ENCODE measurements around the gene C11orf98. TPM values are rescaled to one million over a fixed set of nuclear protein-coding genes. Genes with fewer than 3 reads are reported as not detected.

Gene C11orf98
- total and polyA plus RNA-seq, 2 of the 13 experiments (the other 11 are each of a cell fraction or from before 2014, with no cell fraction given) = 30.4 to 91.8 TPM

DNA sequence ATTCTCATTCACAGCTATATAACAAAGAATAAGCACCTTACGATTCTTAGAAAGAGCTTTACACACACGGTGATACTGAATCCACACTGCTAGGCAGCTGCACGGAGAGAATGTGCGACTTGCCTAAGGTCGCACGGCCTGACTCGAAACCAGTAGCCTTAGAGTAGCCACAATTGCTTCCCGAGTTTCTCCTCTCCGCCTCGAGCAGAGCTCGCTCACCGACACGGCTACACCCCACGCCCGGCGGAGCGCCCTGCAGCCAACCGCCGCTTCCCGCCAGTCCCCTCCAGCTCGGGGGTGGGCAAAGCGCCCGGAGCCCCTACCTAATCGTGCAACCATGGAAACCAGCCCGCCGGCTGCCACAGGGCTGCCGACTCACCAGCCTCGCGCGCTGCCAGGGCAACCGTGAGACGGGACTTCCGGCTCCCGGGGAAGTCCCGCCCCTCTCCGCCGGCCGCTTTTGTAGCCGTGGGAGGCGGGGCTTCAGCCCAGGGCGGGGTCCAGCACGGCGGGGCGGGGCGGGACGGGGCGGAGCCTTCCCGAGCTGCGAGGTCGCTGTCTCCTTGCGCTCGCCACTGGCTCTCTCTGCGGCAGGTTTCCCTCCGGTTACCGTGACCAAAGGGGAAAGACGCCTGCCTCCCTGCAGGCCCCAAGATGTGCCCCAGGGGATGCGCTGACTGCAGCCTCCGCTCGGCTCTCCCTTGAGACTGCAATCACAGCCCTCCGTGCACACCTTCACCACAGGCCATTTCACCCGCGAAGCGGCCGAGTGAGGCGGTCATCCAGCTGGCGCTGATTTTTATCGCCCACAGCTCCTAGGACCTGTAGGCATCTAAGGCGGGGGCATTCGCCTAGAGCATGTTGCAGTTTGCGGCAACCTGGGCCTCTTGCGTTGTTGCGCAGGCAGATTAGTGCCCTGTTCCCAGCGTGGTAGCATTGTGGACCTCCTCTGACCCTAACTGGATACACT is 41.2 kb upstream of the C11orf98 start (continued):
- no peak for TF ChIP-seq NBN (conservative IDR thresholded peaks at IDR 0.05)
- TF ChIP-seq MAZ (IDR thresholded peaks at IDR 0.05; ENCODE audit: borderline replicate concordance, low read depth, low read length) = no peak
- peak; percentile 63 for TF ChIP-seq MAZ (CRISPR knock-in tag; IDR thresholded peaks at IDR 0.05; ENCODE audit: low read depth)
- no peak for TF ChIP-seq ZNF83 (CRISPR knock-in tag; IDR thresholded peaks at IDR 0.05; ENCODE audit: borderline replicate concordance)
- TF ChIP-seq HIVEP1 (CRISPR knock-in tag; IDR thresholded peaks at IDR 0.05) = peak; percentile 52; the same call in 1 of the 2 replicates
- TF ChIP-seq EZH2 (conservative IDR thresholded peaks at IDR 0.05; ENCODE audit: low read depth, low read length) = no peak
- no peak for TF ChIP-seq ZMYM3 (CRISPR knock-in tag; IDR thresholded peaks at IDR 0.05)
- TF ChIP-seq MAFF (IDR thresholded peaks at IDR 0.05; ENCODE audit: low read depth, low read length) = no peak
- no peak for TF ChIP-seq ETV6 (CRISPR knock-in tag; conservative IDR thresholded peaks at IDR 0.05)
- TF ChIP-seq, protein P1, sequence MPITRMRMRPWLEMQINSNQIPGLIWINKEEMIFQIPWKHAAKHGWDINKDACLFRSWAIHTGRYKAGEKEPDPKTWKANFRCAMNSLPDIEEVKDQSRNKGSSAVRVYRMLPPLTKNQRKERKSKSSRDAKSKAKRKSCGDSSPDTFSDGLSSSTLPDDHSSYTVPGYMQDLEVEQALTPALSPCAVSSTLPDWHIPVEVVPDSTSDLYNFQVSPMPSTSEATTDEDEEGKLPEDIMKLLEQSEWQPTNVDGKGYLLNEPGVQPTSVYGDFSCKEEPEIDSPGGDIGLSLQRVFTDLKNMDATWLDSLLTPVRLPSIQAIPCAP (CRISPR knock-in tag; IDR thresholded peaks at IDR 0.05; ENCODE audit: low read depth) = no peak
- no peak for TF ChIP-seq ZNF724P (CRISPR knock-in tag; IDR thresholded peaks at IDR 0.05; ENCODE audit: borderline replicate concordance)
- TF ChIP-seq ZNF253 (CRISPR knock-in tag; IDR thresholded peaks at IDR 0.05; ENCODE audit: borderline replicate concordance) = no peak
- no peak for TF ChIP-seq ARNT (IDR thresholded peaks at IDR 0.05)
- TF ChIP-seq NFE2L1 (CRISPR knock-in tag; IDR thresholded peaks at IDR 0.05; ENCODE audit: borderline replicate concordance) = no peak
- no peak for TF ChIP-seq GZF1 (CRISPR knock-in tag; IDR thresholded peaks at IDR 0.05)
- no peak for TF ChIP-seq ZNF572 (CRISPR knock-in tag; IDR thresholded peaks at IDR 0.05)
- no peak for TF ChIP-seq RAD51 (IDR thresholded peaks at IDR 0.05; ENCODE audit: borderline replicate concordance)
- TF ChIP-seq, protein P2, sequence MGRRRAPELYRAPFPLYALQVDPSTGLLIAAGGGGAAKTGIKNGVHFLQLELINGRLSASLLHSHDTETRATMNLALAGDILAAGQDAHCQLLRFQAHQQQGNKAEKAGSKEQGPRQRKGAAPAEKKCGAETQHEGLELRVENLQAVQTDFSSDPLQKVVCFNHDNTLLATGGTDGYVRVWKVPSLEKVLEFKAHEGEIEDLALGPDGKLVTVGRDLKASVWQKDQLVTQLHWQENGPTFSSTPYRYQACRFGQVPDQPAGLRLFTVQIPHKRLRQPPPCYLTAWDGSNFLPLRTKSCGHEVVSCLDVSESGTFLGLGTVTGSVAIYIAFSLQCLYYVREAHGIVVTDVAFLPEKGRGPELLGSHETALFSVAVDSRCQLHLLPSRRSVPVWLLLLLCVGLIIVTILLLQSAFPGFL (CRISPR knock-in tag; IDR thresholded peaks at IDR 0.05) = no peak
- TF ChIP-seq, protein P3, sequence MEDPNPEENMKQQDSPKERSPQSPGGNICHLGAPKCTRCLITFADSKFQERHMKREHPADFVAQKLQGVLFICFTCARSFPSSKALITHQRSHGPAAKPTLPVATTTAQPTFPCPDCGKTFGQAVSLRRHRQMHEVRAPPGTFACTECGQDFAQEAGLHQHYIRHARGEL (CRISPR knock-in tag; IDR thresholded peaks at IDR 0.05) = no peak
- no peak for TF ChIP-seq ATF3 (CRISPR knock-in tag; IDR thresholded peaks at IDR 0.05)
- TF ChIP-seq XBP1 (CRISPR knock-in tag; IDR thresholded peaks at IDR 0.05) = no peak
- 0 out of 2 replicates have a peak, but pooled peaks have one; percentile 13 for TF ChIP-seq PITX1 (CRISPR knock-in tag; IDR thresholded peaks at IDR 0.05)
- TF ChIP-seq ZSCAN12 (CRISPR knock-in tag; IDR thresholded peaks at IDR 0.05) = no peak
- TF ChIP-seq, protein P4, sequence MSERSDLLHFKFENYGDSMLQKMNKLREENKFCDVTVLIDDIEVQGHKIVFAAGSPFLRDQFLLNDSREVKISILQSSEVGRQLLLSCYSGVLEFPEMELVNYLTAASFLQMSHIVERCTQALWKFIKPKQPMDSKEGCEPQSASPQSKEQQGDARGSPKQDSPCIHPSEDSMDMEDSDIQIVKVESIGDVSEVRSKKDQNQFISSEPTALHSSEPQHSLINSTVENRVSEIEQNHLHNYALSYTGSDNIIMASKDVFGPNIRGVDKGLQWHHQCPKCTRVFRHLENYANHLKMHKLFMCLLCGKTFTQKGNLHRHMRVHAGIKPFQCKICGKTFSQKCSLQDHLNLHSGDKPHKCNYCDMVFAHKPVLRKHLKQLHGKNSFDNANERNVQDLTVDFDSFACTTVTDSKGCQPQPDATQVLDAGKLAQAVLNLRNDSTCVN (CRISPR knock-in tag; IDR thresholded peaks at IDR 0.05; ENCODE audit: borderline replicate concordance) = 0 out of 2 replicates have a peak, but pooled peaks have one; percentile 12
- TF ChIP-seq ETV5 (CRISPR knock-in tag; IDR thresholded peaks at IDR 0.05; ENCODE audit: borderline replicate concordance) = peak; percentile 64; the same call in 1 of the 2 replicates
- TF ChIP-seq, protein P5, sequence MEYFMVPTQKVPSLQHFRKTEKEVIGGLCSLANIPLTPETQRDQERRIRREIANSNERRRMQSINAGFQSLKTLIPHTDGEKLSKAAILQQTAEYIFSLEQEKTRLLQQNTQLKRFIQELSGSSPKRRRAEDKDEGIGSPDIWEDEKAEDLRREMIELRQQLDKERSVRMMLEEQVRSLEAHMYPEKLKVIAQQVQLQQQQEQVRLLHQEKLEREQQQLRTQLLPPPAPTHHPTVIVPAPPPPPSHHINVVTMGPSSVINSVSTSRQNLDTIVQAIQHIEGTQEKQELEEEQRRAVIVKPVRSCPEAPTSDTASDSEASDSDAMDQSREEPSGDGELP (IDR thresholded peaks at IDR 0.05; ENCODE audit: borderline replicate concordance, low read depth) = no peak
- TF ChIP-seq ZFP82 (CRISPR knock-in tag; IDR thresholded peaks at IDR 0.05; ENCODE audit: borderline replicate concordance) = no peak

Measured in HepG2 (cell line).